ENCODE data around the gene DIPK1B. TPM values are rescaled to one million over a fixed set of nuclear protein-coding genes. Genes with fewer than 3 reads are reported as not detected.

Gene DIPK1B
- total and polyA plus RNA-seq, 2 experiments from 2014 or later: 162 to 188 TPM

GRCh38 chr9:136738960-136739359 is 26.6 kb downstream of the DIPK1B start:
- Histone ChIP-seq H3K9me3 (ENCODE audit: low read depth) (no peaks in the 10 kb centered on the region), H3K27ac (no peak overlapping the region), H3K4me3 (no peak overlapping the region), H3K4me1 (ENCODE audit: low read depth) (no peaks in the 10 kb centered on the region), H3K27me3 (no peaks in the 10 kb centered on the region), H3K36me3 (no peaks in the 10 kb centered on the region)
- TF ChIP-seq CTCF (IDR thresholded peaks at IDR 0.05; ENCODE audit: low read depth, low read length): no peak
- DNase-seq (ENCODE audit: low read depth in 1 of 2, low spot score in 1 of 2): no peak

GRCh38 chr9:136739509-136739908 is 27.1 kb downstream of the DIPK1B start:
- no peak for TF ChIP-seq CTCF (IDR thresholded peaks at IDR 0.05; ENCODE audit: low read depth, low read length)
- H3K27ac ChIP-seq: no peak overlapping the region
- no peaks in the 10 kb centered on the region for H3K9me3 ChIP-seq (ENCODE audit: low read depth)
- no peaks in the 10 kb centered on the region for H3K36me3 ChIP-seq
- no peak for DNase-seq (ENCODE audit: low read depth in 1 of 2, low spot score in 1 of 2)
- H3K4me1 ChIP-seq (ENCODE audit: low read depth): no peaks in the 10 kb centered on the region
- H3K4me3 ChIP-seq: no peak overlapping the region
- no peaks in the 10 kb centered on the region for H3K27me3 ChIP-seq

GRCh38 chr9:136740069-136740468 is 27.7 kb downstream of the DIPK1B start:
- no peak overlapping the region for H3K27ac ChIP-seq
- DNase-seq (ENCODE audit: low read depth in 1 of 2, low spot score in 1 of 2): no peak
- no peaks in the 10 kb centered on the region for H3K27me3 ChIP-seq
- H3K4me3 ChIP-seq: no peak overlapping the region
- H3K4me1 ChIP-seq (ENCODE audit: low read depth): no peaks in the 10 kb centered on the region
- H3K9me3 ChIP-seq (ENCODE audit: low read depth): no peaks in the 10 kb centered on the region
- TF ChIP-seq CTCF (IDR thresholded peaks at IDR 0.05; ENCODE audit: low read depth, low read length): no peak
- no peaks in the 10 kb centered on the region for H3K36me3 ChIP-seq

GRCh38 chr9:136740491-136740890 is 28.1 kb downstream of the DIPK1B start:
- Histone ChIP-seq H3K27me3 (no peaks in the 10 kb centered on the region), H3K27ac (no peak overlapping the region), H3K36me3 (no peaks in the 10 kb centered on the region), H3K4me3 (no peak overlapping the region), H3K4me1 (ENCODE audit: low read depth) (no peaks in the 10 kb centered on the region), H3K9me3 (ENCODE audit: low read depth) (no peaks in the 10 kb centered on the region)
- no peak for TF ChIP-seq CTCF (IDR thresholded peaks at IDR 0.05; ENCODE audit: low read depth, low read length)
- DNase-seq (ENCODE audit: low read depth in 1 of 2, low spot score in 1 of 2): no peak

GRCh38 chr9:136740971-136741882 is 28.9 kb downstream of the DIPK1B start:
- peak in 1 of 2 donors; percentile 48 for DNase-seq (ENCODE audit: low read depth in 1 of 2, low spot score in 1 of 2)
- no peaks in the 10 kb centered on the region for H3K4me1 ChIP-seq (ENCODE audit: low read depth)
- no peaks in the 10 kb centered on the region for H3K36me3 ChIP-seq
- H3K4me3 ChIP-seq: no peak overlapping the region
- H3K27ac ChIP-seq: no peak overlapping the region
- TF ChIP-seq CTCF (IDR thresholded peaks at IDR 0.05; ENCODE audit: low read depth, low read length): no peak
- no peaks in the 10 kb centered on the region for H3K27me3 ChIP-seq
- no peaks in the 10 kb centered on the region for H3K9me3 ChIP-seq (ENCODE audit: low read depth)
